Measurements from ENCODE around the gene GALNT18.

GALNT18 gene

GRCh38 chr11:11444804-11445131 lies 177.0 kb downstream of the GALNT18 start:
- CTCF ChIA-PET = no interaction called here
- POLR2A ChIA-PET = no interaction called here
- Histone ChIP-seq H3K27me3 (replicated peaks in 2 of 5; ENCODE audit: control insufficient read depth in 4 of 5, insufficient read depth in 5 of 5, low read length in 4 of 5) (peaks cover 0 to 19% (median 0%) of the 10 kb centered on the region in 5 experiments), H3K9me3 (ENCODE audit: control extremely low read depth in 1 of 5, control insufficient read depth in 4 of 5, insufficient read depth in 2 of 5, low read depth in 1 of 5, low read length in 4 of 5) (no peaks in the 10 kb centered on the region), H3K4me1 (ENCODE audit: control extremely low read depth in 1 of 4, control insufficient read depth in 4 of 4, insufficient read depth in 4 of 4, low read length in 3 of 4) (peaks cover 0 to 2% (median 0%) of the 10 kb centered on the region in 4 experiments), H3K4me3 (ENCODE audit: control insufficient read depth in 1 of 7, extremely low read depth in 1 of 7, insufficient read depth in 4 of 7, low read depth in 2 of 7, low read length in 6 of 7) (no peak overlapping the region), H3K27ac (ENCODE audit: insufficient read depth in 1 of 2, low read depth in 1 of 2, low read length in 2 of 2, poor library complexity in 1 of 2, severe bottlenecking in 2 of 2) (no peak overlapping the region), H3K36me3 (ENCODE audit: control insufficient read depth in 4 of 4, insufficient read depth in 4 of 4, low read length in 3 of 4) (no peaks in the 10 kb centered on the region)
- 85% methylated on average over 5 of the region's 5 CpGs for WGBS (ENCODE audit: insufficient coverage)
- DNase-seq = no peak

GRCh38 chr11:11444027-11444803 lies 177.6 kb downstream of the GALNT18 start:
- no peak for DNase-seq
- Histone ChIP-seq H3K36me3 (ENCODE audit: control insufficient read depth in 4 of 4, insufficient read depth in 4 of 4, low read length in 3 of 4) (no peaks in the 10 kb centered on the region), H3K9me3 (ENCODE audit: control extremely low read depth in 1 of 5, control insufficient read depth in 4 of 5, insufficient read depth in 2 of 5, low read depth in 1 of 5, low read length in 4 of 5) (no peaks in the 10 kb centered on the region), H3K4me1 (ENCODE audit: control extremely low read depth in 1 of 4, control insufficient read depth in 4 of 4, insufficient read depth in 4 of 4, low read length in 3 of 4) (peaks cover 0 to 2% (median 0%) of the 10 kb centered on the region in 4 experiments), H3K27ac (ENCODE audit: insufficient read depth in 1 of 2, low read depth in 1 of 2, low read length in 2 of 2, poor library complexity in 1 of 2, severe bottlenecking in 2 of 2) (no peak overlapping the region), H3K27me3 (replicated peaks in 2 of 5; ENCODE audit: control insufficient read depth in 4 of 5, insufficient read depth in 5 of 5, low read length in 4 of 5) (peaks cover 0 to 19% (median 0%) of the 10 kb centered on the region in 5 experiments), H3K4me3 (ENCODE audit: control insufficient read depth in 1 of 7, extremely low read depth in 1 of 7, insufficient read depth in 4 of 7, low read depth in 2 of 7, low read length in 6 of 7) (no peak overlapping the region)
- 98% methylated on average over 9 of the region's 13 CpGs for WGBS (ENCODE audit: insufficient coverage)
- POLR2A ChIA-PET = no interaction called here
- CTCF ChIA-PET = no interaction called here

- CTCF ChIA-PET = no interaction called here
- peaks cover 0 to 18% (median 2%) of the 10 kb centered on the region in 5 experiments for H3K27me3 ChIP-seq (replicated peaks in 2 of 5; ENCODE audit: control insufficient read depth in 4 of 5, insufficient read depth in 5 of 5, low read length in 4 of 5)
- H3K4me3 ChIP-seq (ENCODE audit: control insufficient read depth in 1 of 7, extremely low read depth in 1 of 7, insufficient read depth in 4 of 7, low read depth in 2 of 7, low read length in 6 of 7) = no peak overlapping the region
- peaks cover 0 to 2% (median 0%) of the 10 kb centered on the region in 4 experiments for H3K4me1 ChIP-seq (ENCODE audit: control extremely low read depth in 1 of 4, control insufficient read depth in 4 of 4, insufficient read depth in 4 of 4, low read length in 3 of 4)
- no peaks in the 10 kb centered on the region for H3K36me3 ChIP-seq (ENCODE audit: control insufficient read depth in 4 of 4, insufficient read depth in 4 of 4, low read length in 3 of 4)
- H3K9me3 ChIP-seq (ENCODE audit: control extremely low read depth in 1 of 5, control insufficient read depth in 4 of 5, insufficient read depth in 2 of 5, low read depth in 1 of 5, low read length in 4 of 5) = no peaks in the 10 kb centered on the region
- no peak overlapping the region for H3K27ac ChIP-seq (ENCODE audit: insufficient read depth in 1 of 2, low read depth in 1 of 2, low read length in 2 of 2, poor library complexity in 1 of 2, severe bottlenecking in 2 of 2)
- DNase-seq = no peak
- 95% methylated on average over 5 of the region's 5 CpGs for WGBS (ENCODE audit: insufficient coverage)
- POLR2A ChIA-PET = no interaction called here
Observed at GRCh38 chr11:11442791-11443190, 179.0 kb downstream of the GALNT18 start.

- no peak overlapping the region for H3K27ac ChIP-seq (ENCODE audit: insufficient read depth in 1 of 2, low read depth in 1 of 2, low read length in 2 of 2, poor library complexity in 1 of 2, severe bottlenecking in 2 of 2)
- POLR2A ChIA-PET = no interaction called here
- no peaks in the 10 kb centered on the region for H3K9me3 ChIP-seq (ENCODE audit: control extremely low read depth in 1 of 5, control insufficient read depth in 4 of 5, insufficient read depth in 2 of 5, low read depth in 1 of 5, low read length in 4 of 5)
- H3K4me1 ChIP-seq (ENCODE audit: control extremely low read depth in 1 of 4, control insufficient read depth in 4 of 4, insufficient read depth in 4 of 4, low read length in 3 of 4) = no peaks in the 10 kb centered on the region
- H3K27me3 ChIP-seq (replicated peaks in 2 of 5; ENCODE audit: control insufficient read depth in 4 of 5, insufficient read depth in 5 of 5, low read length in 4 of 5) = peaks cover 0 to 16% (median 3%) of the 10 kb centered on the region in 5 experiments
- no peak overlapping the region for H3K4me3 ChIP-seq (ENCODE audit: control insufficient read depth in 1 of 7, extremely low read depth in 1 of 7, insufficient read depth in 4 of 7, low read depth in 2 of 7, low read length in 6 of 7)
- no peak for DNase-seq
- no peaks in the 10 kb centered on the region for H3K36me3 ChIP-seq (ENCODE audit: control insufficient read depth in 4 of 4, insufficient read depth in 4 of 4, low read length in 3 of 4)
- WGBS (ENCODE audit: insufficient coverage) = 100% methylated on average over 4 of the region's 7 CpGs
- CTCF ChIA-PET = no interaction called here
Observed at GRCh38 chr11:11441516-11441915, 180.3 kb downstream of the GALNT18 start.

GRCh38 chr11:11441091-11441490 lies 180.7 kb downstream of the GALNT18 start:
- H3K4me3 ChIP-seq (ENCODE audit: control insufficient read depth in 1 of 7, extremely low read depth in 1 of 7, insufficient read depth in 4 of 7, low read depth in 2 of 7, low read length in 6 of 7) = no peak overlapping the region
- H3K4me1 ChIP-seq (ENCODE audit: control extremely low read depth in 1 of 4, control insufficient read depth in 4 of 4, insufficient read depth in 4 of 4, low read length in 3 of 4) = no peaks in the 10 kb centered on the region
- no peaks in the 10 kb centered on the region for H3K9me3 ChIP-seq (ENCODE audit: control extremely low read depth in 1 of 5, control insufficient read depth in 4 of 5, insufficient read depth in 2 of 5, low read depth in 1 of 5, low read length in 4 of 5)
- H3K27ac ChIP-seq (ENCODE audit: insufficient read depth in 1 of 2, low read depth in 1 of 2, low read length in 2 of 2, poor library complexity in 1 of 2, severe bottlenecking in 2 of 2) = no peak overlapping the region
- no peak for DNase-seq
- POLR2A ChIA-PET = no interaction called here
- WGBS (ENCODE audit: insufficient coverage) = no CpG with 5 or more reads among the region's 1 CpG
- CTCF ChIA-PET = no interaction called here
- peaks cover 0 to 20% (median 3%) of the 10 kb centered on the region in 5 experiments for H3K27me3 ChIP-seq (replicated peaks in 2 of 5; ENCODE audit: control insufficient read depth in 4 of 5, insufficient read depth in 5 of 5, low read length in 4 of 5)
- H3K36me3 ChIP-seq (ENCODE audit: control insufficient read depth in 4 of 4, insufficient read depth in 4 of 4, low read length in 3 of 4) = no peaks in the 10 kb centered on the region

- H3K36me3 ChIP-seq (ENCODE audit: control insufficient read depth in 4 of 4, insufficient read depth in 4 of 4, low read length in 3 of 4) = no peaks in the 10 kb centered on the region
- no peak overlapping the region for H3K4me3 ChIP-seq (ENCODE audit: control insufficient read depth in 1 of 7, extremely low read depth in 1 of 7, insufficient read depth in 4 of 7, low read depth in 2 of 7, low read length in 6 of 7)
- H3K4me1 ChIP-seq (ENCODE audit: control extremely low read depth in 1 of 4, control insufficient read depth in 4 of 4, insufficient read depth in 4 of 4, low read length in 3 of 4) = no peaks in the 10 kb centered on the region
- peaks cover 0 to 23% (median 6%) of the 10 kb centered on the region in 5 experiments for H3K27me3 ChIP-seq (replicated peaks in 2 of 5; ENCODE audit: control insufficient read depth in 4 of 5, insufficient read depth in 5 of 5, low read length in 4 of 5)
- CTCF ChIA-PET = no interaction called here
- POLR2A ChIA-PET = no interaction called here
- WGBS (ENCODE audit: insufficient coverage) = 93% methylated on average over 6 of the region's 6 CpGs
- H3K27ac ChIP-seq (ENCODE audit: insufficient read depth in 1 of 2, low read depth in 1 of 2, low read length in 2 of 2, poor library complexity in 1 of 2, severe bottlenecking in 2 of 2) = no peak overlapping the region
- no peaks in the 10 kb centered on the region for H3K9me3 ChIP-seq (ENCODE audit: control extremely low read depth in 1 of 5, control insufficient read depth in 4 of 5, insufficient read depth in 2 of 5, low read depth in 1 of 5, low read length in 4 of 5)
- no peak for DNase-seq
Observed at GRCh38 chr11:11440144-11440543, 181.7 kb downstream of the GALNT18 start.

- Histone ChIP-seq H3K36me3 (ENCODE audit: control insufficient read depth in 4 of 4, insufficient read depth in 4 of 4, low read length in 3 of 4) (no peaks in the 10 kb centered on the region), H3K9me3 (ENCODE audit: control extremely low read depth in 1 of 5, control insufficient read depth in 4 of 5, insufficient read depth in 2 of 5, low read depth in 1 of 5, low read length in 4 of 5) (no peaks in the 10 kb centered on the region), H3K4me1 (ENCODE audit: control extremely low read depth in 1 of 4, control insufficient read depth in 4 of 4, insufficient read depth in 4 of 4, low read length in 3 of 4) (no peaks in the 10 kb centered on the region), H3K4me3 (ENCODE audit: control insufficient read depth in 1 of 7, extremely low read depth in 1 of 7, insufficient read depth in 4 of 7, low read depth in 2 of 7, low read length in 6 of 7) (no peak overlapping the region), H3K27ac (ENCODE audit: insufficient read depth in 1 of 2, low read depth in 1 of 2, low read length in 2 of 2, poor library complexity in 1 of 2, severe bottlenecking in 2 of 2) (no peak overlapping the region), H3K27me3 (replicated peaks in 2 of 5; ENCODE audit: control insufficient read depth in 4 of 5, insufficient read depth in 5 of 5, low read length in 4 of 5) (peaks cover 0 to 22% (median 6%) of the 10 kb centered on the region in 5 experiments)
- ChIA-PET CTCF (no interaction called here), POLR2A (no interaction called here)
- no peak for DNase-seq
- 100% methylated on average over 1 of the region's 2 CpGs for WGBS (ENCODE audit: insufficient coverage)
Observed at GRCh38 chr11:11439591-11439990, 182.2 kb downstream of the GALNT18 start.

Measured in common myeloid progenitor, CD34-positive (primary cell).